HG02623 (cell line): Measurements from ENCODE around the gene ZNF274.
"Not testable (repeated sequence)": the region's sequence is repeated elsewhere in the genome, so short reads cannot be mapped to it uniquely, and the experiment has no call there.

ENCODE experiments used
- ATAC-seq: cut with Tn5 transposase; IDR thresholded peaks from one replicate; pipeline ENCODE4 v1.9.1; 2021; ENCODE audit warnings: moderate library complexity; ENCODE audit not compliant: unreplicated experiment

The ZNF274 gene

DNA sequence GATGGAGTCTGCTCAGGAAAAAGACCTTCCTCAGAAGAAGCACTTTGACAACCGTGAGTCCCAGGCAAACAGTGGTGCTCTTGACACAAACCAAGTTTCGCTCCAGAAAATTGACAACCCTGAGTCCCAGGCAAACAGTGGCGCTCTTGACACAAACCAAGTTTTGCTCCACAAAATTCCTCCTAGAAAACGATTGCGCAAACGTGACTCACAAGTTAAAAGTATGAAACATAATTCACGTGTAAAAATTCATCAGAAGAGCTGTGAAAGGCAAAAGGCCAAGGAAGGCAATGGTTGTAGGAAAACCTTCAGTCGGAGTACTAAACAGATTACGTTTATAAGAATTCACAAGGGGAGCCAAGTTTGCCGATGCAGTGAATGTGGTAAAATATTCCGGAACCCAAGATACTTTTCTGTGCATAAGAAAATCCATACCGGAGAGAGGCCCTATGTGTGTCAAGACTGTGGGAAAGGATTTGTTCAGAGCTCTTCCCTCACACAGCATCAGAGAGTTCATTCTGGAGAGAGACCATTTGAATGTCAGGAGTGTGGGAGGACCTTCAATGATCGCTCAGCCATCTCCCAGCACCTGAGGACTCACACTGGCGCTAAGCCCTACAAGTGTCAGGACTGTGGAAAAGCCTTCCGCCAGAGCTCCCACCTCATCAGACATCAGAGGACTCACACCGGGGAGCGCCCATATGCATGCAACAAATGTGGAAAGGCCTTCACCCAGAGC lies 29.6 kb downstream of the ZNF274 start:
- ATAC-seq = no peak

- no peak for ATAC-seq
Measured at GRCh38 chr19:58213075-58213369, 30.2 kb downstream of the ZNF274 start.

- no peak for ATAC-seq
Measured at GRCh38 chr19:58217069-58217481, 34.2 kb downstream of the ZNF274 start.

DNA sequence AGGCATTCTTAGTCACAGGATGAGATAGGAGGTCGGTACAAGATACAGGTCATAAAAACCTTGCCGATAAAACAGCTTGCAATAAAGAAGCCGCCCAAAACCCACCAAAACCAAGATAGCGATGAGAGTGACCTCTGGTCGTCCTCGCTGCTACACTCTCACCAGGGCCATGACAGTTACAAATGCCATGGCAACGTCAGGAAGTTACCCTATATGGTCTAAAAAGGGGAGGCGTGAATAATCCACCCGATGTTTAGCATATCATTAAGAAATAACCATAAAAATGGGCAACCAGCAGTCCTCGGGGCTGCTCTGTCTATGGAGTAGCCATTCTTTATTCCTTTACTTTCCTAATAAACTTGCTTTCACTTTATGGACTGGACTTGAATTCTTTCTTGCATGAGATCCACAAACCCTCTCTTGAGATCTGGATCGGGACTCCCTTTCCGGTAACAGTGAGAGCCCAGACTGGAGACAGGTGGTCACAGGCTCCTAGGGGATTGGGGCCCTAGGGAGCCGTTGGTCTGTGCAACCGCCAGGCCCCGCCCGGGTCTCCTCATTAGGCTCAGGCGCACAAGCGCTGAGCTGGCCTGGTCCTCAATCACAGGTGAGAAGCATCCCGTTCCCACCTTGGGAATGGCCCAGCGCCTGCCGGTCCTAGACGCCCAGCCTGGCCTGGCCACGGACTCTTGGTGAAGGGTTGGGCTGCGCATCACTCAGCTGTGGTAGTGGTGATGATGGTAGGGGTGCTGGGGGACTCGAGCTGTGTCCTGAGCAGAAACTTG lies 34.9 kb downstream of the ZNF274 start:
- ATAC-seq = no peak

DNA sequence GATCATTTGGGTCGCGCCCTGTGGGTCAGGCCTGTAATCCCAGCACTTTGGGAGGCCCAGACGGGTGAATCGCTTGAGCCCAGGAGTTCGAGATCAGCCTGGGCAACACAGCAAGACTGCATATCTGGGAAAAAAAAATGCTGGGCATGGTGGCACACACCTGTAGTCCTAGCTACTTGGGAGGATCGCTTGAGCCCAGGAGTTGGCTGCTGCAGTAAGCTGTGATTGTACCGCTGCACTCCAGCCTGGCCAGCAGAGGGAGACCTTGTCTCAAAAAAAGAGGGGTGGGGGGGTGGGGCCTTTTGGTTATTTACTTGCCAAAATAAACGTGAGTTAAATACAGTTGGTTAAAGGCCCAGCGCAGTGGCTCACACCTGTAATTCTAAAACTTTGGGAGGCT lies 36.0 kb downstream of the ZNF274 start:
- ATAC-seq = no peak

- no peak for ATAC-seq
Measured at GRCh38 chr19:58227964-58228584, 45.2 kb downstream of the ZNF274 start.

- ATAC-seq = peak; percentile 88
Measured at GRCh38 chr19:58228585-58229254, 45.9 kb downstream of the ZNF274 start, which contains the start of gene ZNF544. ZNF544 (plus strand) TSS chr19:58228914; CDS start chr19:58244024, 15,110 bp downstream.

GRCh38 chr19:58229255-58229639 lies 46.4 kb downstream of the ZNF274 start:
- no peak for ATAC-seq

- no peak for ATAC-seq
Measured at GRCh38 chr19:58237324-58237723, 54.5 kb downstream of the ZNF274 start.

DNA sequence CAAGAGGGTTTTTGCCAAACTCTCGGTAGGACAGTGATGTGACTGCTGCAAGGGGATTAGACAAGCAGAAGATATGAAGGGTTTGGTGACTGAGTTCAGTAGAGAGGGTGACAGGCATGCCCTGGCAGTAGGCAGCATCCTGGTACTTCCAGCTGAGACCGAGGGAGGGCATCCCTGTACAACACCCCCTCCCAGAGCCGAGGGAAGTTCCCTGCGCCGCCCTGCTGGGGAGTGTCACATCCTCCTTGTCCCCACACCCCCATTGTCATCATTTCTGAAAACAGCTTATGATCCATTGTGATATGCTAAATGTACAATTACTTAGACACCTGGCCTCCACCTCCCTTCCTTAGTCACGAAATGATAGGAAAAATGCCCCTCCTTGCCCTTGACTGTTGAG lies 60.5 kb downstream of the ZNF274 start:
- ATAC-seq = no peak

GRCh38 chr19:58248886-58249285 lies 66.0 kb downstream of the ZNF274 start:
- no peak for ATAC-seq

GRCh38 chr19:58252102-58252685 lies 69.3 kb downstream of the ZNF274 start:
- no peak for ATAC-seq

- ATAC-seq = not testable (repeated sequence)
Measured at GRCh38 chr19:58258259-58258658, 75.4 kb downstream of the ZNF274 start.

- ATAC-seq = no peak
Measured at GRCh38 chr19:58261600-58261967, 78.7 kb downstream of the ZNF274 start.

DNA sequence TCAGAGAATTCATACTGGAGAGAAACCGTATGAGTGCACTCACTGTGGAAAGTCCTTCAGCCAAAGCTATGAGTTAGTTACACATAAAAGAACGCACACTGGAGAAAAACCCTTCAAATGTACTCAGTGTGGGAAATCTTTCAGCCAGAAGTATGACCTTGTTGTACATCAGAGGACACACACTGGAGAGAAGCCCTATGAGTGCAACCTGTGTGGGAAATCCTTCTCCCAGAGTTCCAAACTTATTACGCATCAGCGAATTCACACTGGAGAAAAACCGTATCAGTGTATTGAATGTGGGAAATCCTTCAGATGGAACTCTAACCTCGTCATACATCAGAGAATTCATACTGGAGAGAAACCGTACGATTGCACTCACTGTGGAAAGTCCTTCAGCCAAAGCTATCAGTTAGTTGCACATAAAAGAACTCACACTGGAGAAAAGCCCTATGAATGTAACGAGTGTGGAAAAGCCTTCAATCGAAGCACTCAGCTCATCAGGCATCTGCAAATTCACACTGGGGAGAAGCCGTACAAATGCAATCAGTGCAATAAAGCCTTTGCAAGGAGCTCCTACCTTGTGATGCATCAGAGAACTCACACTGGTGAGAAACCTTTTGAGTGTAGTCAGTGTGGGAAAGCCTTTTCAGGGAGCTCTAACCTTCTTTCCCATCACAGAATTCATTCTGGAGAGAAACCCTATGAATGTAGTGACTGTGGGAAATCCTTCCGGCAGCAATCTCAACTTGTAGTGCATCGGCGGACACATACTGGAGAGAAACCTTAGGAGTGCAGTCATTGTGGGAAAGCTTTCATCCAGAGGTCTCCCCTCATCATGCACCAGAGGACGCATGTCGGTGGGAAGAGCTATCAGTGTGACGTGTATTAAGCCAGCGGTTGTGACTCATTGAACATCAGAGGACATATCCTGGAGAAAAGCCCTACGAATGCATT lies 79.4 kb downstream of the ZNF274 start:
- ATAC-seq = no peak

DNA sequence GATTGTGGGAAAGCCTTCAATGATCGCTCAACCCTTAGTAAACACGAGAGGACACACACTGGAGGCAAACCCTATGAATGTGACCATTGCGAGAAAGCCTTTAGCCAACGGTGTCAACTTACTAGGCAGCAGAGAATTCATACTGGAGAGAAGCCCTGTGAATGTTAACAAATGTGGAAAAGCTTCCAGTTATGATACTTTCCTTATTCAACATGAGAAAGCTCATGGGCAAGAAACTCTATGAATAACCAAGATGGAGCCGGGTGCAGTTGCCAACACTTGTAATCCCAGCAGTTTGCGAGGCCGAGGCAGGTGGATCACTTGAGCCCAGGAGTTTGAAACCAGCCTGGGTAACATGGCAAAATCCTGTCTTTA lies 80.0 kb downstream of the ZNF274 start:
- no peak for ATAC-seq
